Testis (tissue), 2 donors: ENCODE data around the gene VWA5A.

Experiments
- POLR2A ChIP-seq: fragments of 450-650 bp; IDR thresholded peaks from one replicate; pipeline ENCODE4 v1.6.1; 2017; ENCODE audit warnings: antibody characterized with exemption, mild to moderate bottlenecking, moderate library complexity
- TF ChIP-seq, protein P1 (sequence below), 3 experiments: fragments of 450-650 bp in 2 of 3; fragments of 200-600 bp in 1 of 3; sonication (generic) in 1 of 3; IDR thresholded peaks; one replicate each; pipeline ENCODE4 v1.5.1; 2016 to 2019; ENCODE audit warnings: antibody characterized with exemption in 3 of 3, mild to moderate bottlenecking in 2 of 3, moderate library complexity in 1 of 3

DNA sequence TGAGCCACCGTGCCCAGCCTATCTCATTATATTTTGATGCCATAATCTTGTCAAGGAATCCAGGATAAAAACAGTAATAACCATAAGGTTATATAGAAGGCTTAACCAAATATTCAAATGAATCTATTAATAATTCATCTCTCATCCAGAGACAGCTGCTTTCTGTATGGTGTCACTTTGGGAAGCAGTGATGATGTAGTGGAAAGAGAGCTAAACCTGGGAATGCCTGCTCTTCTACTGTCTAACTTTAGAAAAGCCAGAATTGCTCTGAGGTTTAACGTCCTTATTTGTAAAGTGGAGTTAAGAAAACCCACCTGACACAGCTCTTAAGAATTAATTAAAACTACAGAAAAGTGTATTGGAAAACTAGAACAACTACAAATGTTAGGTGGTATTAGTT, 38.6 kb downstream of the VWA5A start:
- TF ChIP-seq, protein P1, sequence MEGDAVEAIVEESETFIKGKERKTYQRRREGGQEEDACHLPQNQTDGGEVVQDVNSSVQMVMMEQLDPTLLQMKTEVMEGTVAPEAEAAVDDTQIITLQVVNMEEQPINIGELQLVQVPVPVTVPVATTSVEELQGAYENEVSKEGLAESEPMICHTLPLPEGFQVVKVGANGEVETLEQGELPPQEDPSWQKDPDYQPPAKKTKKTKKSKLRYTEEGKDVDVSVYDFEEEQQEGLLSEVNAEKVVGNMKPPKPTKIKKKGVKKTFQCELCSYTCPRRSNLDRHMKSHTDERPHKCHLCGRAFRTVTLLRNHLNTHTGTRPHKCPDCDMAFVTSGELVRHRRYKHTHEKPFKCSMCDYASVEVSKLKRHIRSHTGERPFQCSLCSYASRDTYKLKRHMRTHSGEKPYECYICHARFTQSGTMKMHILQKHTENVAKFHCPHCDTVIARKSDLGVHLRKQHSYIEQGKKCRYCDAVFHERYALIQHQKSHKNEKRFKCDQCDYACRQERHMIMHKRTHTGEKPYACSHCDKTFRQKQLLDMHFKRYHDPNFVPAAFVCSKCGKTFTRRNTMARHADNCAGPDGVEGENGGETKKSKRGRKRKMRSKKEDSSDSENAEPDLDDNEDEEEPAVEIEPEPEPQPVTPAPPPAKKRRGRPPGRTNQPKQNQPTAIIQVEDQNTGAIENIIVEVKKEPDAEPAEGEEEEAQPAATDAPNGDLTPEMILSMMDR (IDR thresholded peaks at IDR 0.05): no peak
- TF ChIP-seq POLR2A: no peak
